ENCODE data around the gene PRKAA2.

DNA sequence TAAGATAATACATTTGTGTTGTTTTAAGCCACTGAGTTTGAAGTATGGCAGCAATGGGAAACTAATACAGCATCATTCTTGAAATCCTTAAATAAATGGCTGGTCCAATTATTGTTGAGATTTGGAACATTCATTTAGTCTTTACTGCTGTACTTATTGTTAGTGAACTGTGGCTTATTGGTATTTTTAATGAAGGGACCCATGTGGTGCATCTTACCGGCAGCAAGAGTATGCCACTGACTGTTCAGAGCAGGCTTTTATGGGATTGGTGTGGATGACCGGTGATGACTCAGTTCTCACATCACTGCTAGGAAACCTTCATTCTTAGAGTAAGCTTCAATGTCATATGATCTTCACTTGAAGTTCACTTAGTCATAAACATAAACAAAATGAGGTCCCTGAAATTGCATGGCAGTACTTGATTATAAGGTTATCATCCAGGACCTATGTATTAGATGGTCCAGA is 31.5 kb downstream of the PRKAA2 start:
- TF ChIP-seq, protein P1, sequence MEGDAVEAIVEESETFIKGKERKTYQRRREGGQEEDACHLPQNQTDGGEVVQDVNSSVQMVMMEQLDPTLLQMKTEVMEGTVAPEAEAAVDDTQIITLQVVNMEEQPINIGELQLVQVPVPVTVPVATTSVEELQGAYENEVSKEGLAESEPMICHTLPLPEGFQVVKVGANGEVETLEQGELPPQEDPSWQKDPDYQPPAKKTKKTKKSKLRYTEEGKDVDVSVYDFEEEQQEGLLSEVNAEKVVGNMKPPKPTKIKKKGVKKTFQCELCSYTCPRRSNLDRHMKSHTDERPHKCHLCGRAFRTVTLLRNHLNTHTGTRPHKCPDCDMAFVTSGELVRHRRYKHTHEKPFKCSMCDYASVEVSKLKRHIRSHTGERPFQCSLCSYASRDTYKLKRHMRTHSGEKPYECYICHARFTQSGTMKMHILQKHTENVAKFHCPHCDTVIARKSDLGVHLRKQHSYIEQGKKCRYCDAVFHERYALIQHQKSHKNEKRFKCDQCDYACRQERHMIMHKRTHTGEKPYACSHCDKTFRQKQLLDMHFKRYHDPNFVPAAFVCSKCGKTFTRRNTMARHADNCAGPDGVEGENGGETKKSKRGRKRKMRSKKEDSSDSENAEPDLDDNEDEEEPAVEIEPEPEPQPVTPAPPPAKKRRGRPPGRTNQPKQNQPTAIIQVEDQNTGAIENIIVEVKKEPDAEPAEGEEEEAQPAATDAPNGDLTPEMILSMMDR (IDR thresholded peaks at IDR 0.05): no peak
- TF ChIP-seq POLR2A (IDR thresholded peaks at IDR 0.05; ENCODE audit: low read length) (no peak), SREBF2 (IDR thresholded peaks at IDR 0.05) (no peak), MYC (IDR thresholded peaks at IDR 0.05; ENCODE audit: borderline replicate concordance, low read length) (no peak), EP300 (IDR thresholded peaks at IDR 0.05) (no peak)
- TF ChIP-seq, protein P2, sequence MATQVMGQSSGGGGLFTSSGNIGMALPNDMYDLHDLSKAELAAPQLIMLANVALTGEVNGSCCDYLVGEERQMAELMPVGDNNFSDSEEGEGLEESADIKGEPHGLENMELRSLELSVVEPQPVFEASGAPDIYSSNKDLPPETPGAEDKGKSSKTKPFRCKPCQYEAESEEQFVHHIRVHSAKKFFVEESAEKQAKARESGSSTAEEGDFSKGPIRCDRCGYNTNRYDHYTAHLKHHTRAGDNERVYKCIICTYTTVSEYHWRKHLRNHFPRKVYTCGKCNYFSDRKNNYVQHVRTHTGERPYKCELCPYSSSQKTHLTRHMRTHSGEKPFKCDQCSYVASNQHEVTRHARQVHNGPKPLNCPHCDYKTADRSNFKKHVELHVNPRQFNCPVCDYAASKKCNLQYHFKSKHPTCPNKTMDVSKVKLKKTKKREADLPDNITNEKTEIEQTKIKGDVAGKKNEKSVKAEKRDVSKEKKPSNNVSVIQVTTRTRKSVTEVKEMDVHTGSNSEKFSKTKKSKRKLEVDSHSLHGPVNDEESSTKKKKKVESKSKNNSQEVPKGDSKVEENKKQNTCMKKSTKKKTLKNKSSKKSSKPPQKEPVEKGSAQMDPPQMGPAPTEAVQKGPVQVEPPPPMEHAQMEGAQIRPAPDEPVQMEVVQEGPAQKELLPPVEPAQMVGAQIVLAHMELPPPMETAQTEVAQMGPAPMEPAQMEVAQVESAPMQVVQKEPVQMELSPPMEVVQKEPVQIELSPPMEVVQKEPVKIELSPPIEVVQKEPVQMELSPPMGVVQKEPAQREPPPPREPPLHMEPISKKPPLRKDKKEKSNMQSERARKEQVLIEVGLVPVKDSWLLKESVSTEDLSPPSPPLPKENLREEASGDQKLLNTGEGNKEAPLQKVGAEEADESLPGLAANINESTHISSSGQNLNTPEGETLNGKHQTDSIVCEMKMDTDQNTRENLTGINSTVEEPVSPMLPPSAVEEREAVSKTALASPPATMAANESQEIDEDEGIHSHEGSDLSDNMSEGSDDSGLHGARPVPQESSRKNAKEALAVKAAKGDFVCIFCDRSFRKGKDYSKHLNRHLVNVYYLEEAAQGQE (IDR thresholded peaks at IDR 0.05): no peak
